HG03066 (cell line): Measurements from ENCODE around the gene FAHD2A.
"Not testable (repeated sequence)": the region's sequence is repeated elsewhere in the genome, so short reads cannot be mapped to it uniquely, and the experiment has no call there.

Experiments
- ATAC-seq: cut with Tn5 transposase; IDR thresholded peaks from one replicate; pipeline ENCODE4 v1.9.1; 2021; ENCODE audit warnings: low read depth; ENCODE audit not compliant: unreplicated experiment

FAHD2A gene

GRCh38 chr2:95389245-95390119 is 13.0 kb upstream of the FAHD2A start:
- peak; percentile 73 for ATAC-seq

DNA sequence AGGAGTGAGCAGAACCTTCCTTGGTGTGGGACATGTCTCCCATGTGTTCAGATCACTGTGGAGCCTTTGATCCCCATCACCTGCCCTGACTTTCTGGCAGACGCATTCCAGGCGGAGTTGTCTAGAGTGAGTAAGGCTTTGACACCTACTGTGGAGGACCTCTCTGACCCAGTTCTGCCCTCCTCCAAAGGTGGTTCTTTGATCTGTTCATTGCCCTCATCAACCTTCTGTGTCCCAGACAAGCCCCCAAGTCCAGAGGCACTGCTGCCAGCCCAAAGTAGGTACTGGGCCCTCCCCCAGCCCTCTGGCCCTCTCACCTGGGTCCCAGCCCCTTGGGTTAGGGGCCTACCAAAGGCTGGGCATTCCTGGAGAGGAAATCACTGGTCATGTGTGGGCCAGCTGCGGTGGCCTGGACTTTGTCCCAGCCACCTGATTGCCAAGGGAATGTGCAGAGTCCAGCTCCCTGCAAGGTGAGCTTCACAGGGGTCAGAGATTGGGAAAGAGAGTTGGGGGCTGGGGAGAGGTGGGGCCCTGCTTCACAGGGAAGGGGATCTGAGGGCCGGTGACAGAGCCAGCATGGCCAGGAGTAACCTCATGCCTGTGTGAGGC is 12.1 kb upstream of the FAHD2A start:
- no peak for ATAC-seq

DNA sequence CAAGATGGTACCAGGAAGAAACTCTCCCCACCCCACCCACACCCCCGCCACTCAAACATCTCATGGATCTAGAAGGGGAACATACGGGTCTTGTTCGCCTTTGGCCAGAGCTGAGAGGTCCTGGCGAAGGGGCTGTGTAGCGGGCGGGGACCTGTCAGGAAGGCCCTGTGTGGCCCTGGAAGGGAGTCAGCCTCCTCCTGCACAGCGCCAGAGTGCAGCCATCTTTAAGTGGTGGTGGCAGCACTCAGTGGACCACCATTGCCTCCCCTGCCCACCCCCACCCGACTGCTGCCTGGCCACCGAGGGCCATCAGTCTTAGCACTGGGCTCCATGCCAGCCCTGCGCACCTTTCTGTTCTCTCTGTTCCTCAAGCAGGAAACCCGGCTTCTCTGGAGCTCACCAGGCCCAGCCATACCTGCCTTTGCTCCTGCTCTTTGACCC is 11.6 kb upstream of the FAHD2A start:
- no peak for ATAC-seq

- no peak for ATAC-seq
Measured at GRCh38 chr2:95391641-95392310, 10.7 kb upstream of the FAHD2A start.

DNA sequence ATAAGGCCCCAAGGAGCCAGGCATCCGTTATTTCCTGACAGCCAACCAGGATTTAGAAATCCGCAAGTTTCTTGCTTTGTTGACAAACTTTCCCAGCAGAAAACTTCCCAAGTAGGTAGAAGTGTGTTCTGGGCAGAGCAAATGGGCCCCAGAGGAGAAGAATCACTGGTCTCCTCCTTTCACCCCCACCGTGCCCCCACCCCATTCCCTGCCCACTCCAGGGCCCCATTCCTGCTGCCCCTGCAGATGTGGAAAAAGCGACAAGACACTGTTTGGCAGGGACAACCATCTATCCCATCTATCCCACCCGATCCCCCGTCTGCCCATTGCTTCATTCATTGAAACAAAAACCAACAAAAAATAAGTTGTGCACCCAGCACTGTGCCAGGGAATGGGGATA is 10.2 kb upstream of the FAHD2A start:
- ATAC-seq, result no peak

DNA sequence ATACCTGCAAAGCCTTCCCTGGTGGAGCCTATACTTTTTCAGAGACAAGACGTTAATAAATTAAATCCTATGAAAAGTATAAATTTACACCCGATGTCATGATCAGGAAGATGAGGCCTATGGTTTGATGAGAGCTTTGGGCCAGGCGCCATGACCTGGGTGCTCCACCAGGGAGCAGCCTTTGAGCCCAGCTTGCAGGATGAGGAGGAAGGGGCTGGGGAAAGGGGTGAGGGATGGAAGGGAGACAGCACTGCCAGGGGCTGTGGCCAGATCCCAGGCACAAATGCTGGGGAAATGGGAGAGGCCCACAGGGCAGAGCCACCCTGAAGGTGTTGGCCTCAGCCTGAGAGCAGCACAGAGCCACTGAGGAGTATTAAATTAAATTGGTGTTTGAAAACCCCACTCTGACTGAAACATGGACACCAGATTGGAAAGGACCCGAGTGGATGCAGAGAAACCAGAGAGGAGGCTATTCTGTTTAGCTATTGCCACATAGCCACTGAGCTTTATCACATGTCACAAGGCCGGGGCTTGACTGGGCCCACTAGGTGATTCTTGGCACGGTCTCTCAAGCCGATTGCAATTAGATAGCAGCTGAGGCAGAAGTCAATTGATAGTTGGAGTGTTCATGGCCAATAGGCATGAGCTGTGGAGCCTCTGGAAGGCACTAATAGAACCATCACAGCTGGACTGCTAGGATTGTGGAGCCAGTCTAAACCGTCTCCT is 9.6 kb upstream of the FAHD2A start:
- no peak for ATAC-seq

DNA sequence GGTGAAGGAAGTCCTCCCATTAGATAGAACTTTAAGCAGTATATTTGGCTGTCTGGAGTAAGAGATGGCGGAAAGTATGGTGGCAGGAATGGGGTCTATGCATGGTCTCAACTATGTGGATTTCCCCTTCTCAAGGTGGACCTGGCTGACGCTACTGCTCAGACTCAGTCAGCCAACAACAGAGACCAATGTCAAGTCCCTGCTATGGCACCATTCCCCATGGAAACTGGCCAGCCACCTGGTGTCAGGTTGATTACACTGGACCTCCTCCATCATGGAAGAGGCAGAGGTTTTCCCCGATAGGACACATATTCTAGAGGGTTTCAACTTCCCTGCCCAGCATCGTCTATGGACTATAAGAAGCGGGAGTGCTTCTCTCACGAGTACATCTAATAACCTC is 8.6 kb upstream of the FAHD2A start:
- ATAC-seq, result no peak

DNA sequence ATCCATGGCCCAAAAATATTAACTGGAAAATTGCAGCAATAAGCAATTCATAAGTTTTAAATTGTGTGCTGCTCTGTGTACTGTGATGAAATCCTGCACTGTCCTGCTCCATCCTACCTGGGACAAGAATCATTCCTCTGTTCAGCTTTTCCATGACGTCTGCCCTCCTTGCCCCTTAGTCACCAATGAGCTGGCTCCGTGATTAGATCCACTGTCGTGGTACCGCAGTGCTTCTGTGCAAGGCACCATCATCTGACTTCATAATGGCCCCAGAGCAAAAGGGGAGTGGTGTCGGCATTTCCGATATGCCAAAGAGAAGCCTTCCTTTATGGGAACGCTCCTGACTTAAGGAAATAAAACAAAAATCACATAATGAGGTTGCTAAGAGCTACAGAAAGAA is 3.4 kb upstream of the FAHD2A start:
- no peak for ATAC-seq

DNA sequence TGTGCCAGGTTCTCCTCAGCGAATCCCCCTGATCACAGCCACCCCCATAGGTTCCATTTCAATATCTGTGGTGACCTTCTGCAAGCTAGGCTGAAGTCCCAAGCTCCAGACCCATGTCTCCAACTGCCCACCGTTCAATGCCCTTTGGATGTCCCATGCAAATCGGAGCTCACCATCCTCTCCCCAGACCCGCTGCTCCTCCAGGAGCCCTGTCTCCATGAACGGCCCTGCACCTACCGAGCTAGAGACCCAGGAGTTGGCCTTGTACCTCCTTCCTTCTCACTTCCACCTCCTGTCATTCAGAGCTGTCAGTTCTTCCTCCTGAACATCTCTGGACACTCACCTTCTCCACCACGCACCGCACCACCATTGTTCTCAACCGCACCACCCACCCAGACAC is 1.0 kb upstream of the FAHD2A start:
- ATAC-seq, result no peak

DNA sequence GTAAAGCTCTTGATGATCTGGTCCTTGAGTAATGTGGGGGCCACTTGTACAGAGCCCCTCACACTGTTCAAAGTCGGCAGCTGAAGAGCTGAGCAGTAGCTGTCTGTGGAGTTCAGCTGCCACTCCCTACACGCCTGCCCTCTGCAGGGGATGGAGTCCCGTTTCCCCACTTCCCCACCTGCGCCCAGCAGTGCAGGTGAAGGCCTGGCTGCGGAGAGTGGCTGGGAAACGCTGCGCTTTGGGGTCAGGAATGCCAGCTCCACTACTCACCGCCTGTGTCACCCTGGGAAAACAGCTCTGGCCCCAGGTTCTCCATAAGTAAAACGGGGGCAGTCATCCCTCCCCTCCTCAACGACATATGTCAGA is 521 bp upstream of the FAHD2A start:
- ATAC-seq, result peak; percentile 25

- ATAC-seq, result peak; percentile 24
Measured at GRCh38 chr2:95403204-95403721, 755 bp downstream of the FAHD2A start.

DNA sequence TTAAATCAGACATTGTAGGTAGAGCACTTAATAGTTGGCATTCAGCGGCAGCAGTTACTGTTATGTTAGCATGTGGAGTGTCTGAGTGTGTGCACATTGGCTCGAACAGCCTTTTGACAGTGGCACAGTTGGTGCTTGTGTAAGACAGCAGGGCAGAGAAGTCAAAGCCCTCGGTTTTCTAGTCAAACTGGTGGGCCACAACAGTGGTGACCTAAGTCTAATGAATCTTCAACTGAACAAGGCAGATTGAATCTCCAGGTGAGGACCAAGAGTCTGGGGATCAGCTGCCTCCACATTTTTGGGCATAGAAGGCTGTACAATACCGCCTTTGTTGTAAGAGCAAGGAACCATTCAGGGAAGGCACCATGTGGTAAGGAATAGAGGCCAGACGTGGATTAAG is 1.3 kb downstream of the FAHD2A start:
- ATAC-seq, result not testable (repeated sequence)

GRCh38 chr2:95404676-95405075 is 2.2 kb downstream of the FAHD2A start:
- ATAC-seq, result not testable (repeated sequence)

DNA sequence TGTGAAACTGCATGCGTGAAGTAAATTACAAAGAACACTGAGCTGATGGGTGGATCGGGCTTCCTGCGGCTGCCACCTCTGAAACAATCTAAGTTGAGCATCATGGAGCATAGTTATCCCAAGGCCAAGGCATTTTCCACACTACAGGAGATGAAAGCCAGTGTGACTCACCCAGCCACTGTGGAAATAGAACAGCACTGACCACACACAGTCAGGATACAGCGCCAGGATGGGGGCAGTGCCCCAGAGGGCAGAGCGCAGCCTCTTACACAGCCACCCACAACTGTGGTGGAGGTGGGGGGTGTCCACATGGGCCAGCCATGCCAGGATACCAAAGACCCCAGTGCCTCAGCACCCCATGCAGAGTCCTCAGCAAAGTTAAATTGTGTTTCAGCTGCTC is 8.7 kb downstream of the FAHD2A start:
- ATAC-seq, result not testable (repeated sequence)

- ATAC-seq, result peak; percentile 83
Measured at GRCh38 chr2:95414015-95414594, 11.6 kb downstream of the FAHD2A start.

DNA sequence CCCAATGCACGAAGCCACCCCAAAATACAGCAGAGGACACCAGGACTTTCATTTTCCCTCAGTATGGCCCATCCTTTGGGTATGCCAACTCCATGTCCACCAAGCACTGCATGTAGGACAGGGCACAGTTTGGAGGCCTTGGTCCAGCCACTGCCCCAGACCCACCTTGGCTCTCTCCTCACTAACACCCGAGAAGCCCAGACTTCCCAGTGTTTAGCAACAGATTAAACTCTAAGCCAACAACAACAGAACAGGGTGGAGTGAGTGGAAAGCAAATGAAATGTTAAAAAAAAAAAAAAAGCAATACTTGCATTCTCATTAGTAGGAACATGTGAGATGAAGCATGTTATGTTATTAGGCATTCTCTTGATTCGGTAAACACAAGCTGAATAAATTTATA is 12.6 kb downstream of the FAHD2A start:
- ATAC-seq, result not testable (repeated sequence)

DNA sequence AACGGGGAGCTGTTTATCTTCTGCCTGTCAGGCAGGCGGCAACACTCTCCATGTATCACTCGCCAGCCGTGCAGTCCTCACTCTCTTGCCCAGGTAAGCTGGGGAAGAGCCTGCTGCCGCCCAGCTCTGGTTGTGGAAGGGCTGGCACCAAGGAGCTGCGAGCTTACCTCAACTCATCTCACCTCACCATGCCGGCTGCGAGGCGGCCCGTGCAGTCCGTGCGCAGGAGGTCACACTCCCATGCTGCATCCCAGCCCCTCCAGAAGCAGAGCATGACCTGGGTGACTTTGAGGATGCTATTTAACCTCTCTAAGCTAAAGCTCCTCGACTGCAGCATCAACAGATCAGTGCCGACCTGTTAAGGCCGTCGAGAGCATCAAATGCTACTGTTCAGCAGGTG is 13.1 kb downstream of the FAHD2A start:
- not testable (repeated sequence) for ATAC-seq

DNA sequence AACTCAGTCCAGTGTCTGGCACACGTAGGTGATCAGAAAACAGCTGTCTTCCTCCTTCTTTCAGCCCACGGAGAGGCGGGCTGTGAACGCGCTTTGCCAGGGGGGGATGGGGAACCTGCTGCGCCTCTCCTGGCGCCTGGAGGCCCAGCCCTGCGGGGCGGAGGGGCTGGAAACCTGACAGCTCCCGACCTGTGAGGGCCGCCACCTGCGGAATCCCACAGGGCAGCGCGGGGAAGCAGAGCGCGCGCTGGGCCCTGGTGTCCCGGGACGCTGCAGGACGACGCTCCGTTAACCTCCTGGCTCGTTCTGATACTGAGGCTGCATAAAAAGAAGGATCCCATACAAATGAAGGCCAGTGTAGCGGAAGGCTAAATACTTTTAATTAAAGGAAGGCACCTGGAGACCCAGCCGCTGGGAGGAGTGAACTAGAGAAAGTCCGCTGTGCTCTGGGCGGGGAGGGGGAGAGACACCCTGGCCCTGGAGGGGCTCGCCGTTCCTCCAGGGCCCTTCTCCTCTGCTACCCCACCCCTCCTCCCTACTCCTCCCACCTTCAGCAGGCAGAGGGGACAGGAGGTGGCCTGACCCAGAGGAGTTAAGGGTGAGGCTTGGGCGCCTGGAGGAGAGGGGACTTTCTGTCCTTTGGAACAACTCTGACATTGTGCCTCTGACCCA is 24.8 kb downstream of the FAHD2A start:
- ATAC-seq, result not testable (repeated sequence)

DNA sequence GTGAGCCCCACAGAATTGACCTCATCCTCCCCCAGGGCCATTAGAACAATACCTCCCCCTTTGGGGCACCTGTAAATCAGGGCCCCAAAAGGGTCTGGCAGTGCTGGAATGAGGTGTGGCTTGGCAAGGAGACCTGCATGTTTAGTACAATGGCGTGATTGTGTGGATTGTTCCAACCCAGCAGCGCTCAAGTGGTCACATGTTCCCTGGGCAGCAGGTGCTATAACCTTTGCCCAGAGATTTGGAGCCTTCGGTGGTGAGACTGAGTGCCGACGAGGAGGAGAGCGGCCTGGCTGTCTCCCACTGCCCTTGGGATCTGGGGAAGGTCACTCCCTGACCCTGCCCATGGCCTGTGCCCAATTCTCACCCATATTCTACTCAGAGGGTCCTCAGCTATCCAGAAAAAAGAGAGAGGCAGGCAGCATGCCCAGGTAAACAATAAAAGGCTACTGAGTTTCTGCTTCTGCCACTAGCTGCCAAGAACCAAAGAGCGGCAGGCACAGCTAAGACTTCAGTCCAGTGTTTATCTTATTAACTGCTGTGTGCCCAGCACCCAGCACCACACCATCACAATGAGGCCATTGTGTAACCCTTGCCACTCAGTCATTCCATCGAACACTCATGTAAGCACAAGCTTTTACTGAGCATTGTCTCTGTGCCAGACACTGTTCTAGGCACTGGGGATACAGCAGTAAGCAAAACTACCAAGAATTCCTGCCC is 27.4 kb downstream of the FAHD2A start:
- ATAC-seq, result not testable (repeated sequence)
